ENCODE measurements around the gene LY6G6F. TPM values are rescaled to one million over a fixed set of nuclear protein-coding genes. Genes with fewer than 3 reads are reported as not detected.
A peak's percentile ranks its signal among the peaks of the same experiment; 100 is the strongest.

Gene LY6G6F
- total RNA-seq, 1 donor from 2014 or later = not detected

GRCh38 chr6:31737315-31737990, 30.8 kb downstream of the LY6G6F start:
- no peak for DNase-seq (ENCODE audit: low read depth, low spot score)

GRCh38 chr6:31737991-31738979, 31.6 kb downstream of the LY6G6F start:
- DNase-seq (ENCODE audit: low read depth, low spot score) = peak; percentile 84

- peak; percentile 97 for DNase-seq (ENCODE audit: low read depth, low spot score)
Observed at GRCh38 chr6:31739639-31740396, 33.2 kb downstream of the LY6G6F start, which contains the start of gene MSH5. Gene MSH5 (plus strand): TSS chr6:31740005. CDS start chr6:31740467, 462 bp downstream.

- no peak for DNase-seq (ENCODE audit: low read depth, low spot score)
Observed at GRCh38 chr6:31740397-31741223, 33.9 kb downstream of the LY6G6F start.

GRCh38 chr6:31741815-31742214, 35.1 kb downstream of the LY6G6F start:
- DNase-seq (ENCODE audit: low read depth, low spot score) = no peak

- no peak for DNase-seq (ENCODE audit: low read depth, low spot score)
Observed at GRCh38 chr6:31742894-31743293, 36.2 kb downstream of the LY6G6F start.

GRCh38 chr6:31744422-31744821, 37.8 kb downstream of the LY6G6F start:
- no peak for DNase-seq (ENCODE audit: low read depth, low spot score)

GRCh38 chr6:31749301-31750036, 42.8 kb downstream of the LY6G6F start:
- DNase-seq (ENCODE audit: low read depth, low spot score) = no peak

GRCh38 chr6:31750411-31751022, 43.9 kb downstream of the LY6G6F start:
- DNase-seq (ENCODE audit: low read depth, low spot score) = no peak

- no peak for DNase-seq (ENCODE audit: low read depth, low spot score)
Observed at GRCh38 chr6:31752739-31753319, 46.2 kb downstream of the LY6G6F start.

- DNase-seq (ENCODE audit: low read depth, low spot score) = no peak
Observed at GRCh38 chr6:31758281-31758680, 51.6 kb downstream of the LY6G6F start.

Other genes starting within 250 kb of the LY6G6F start
- gene MICB, start 208.7 kb upstream of the LY6G6F start, total RNA-seq = 24.8 and 29.2 TPM in 2 replicates
- not detected in 2 replicates for gene MCCD1, start 177.9 kb upstream of the LY6G6F start, total RNA-seq
- 507 and 634 TPM in 2 replicates for gene DDX39B, start 164.9 kb upstream of the LY6G6F start, total RNA-seq
- 0.42 and 0.59 TPM in 2 replicates for gene ATP6V1G2, start 160.3 kb upstream of the LY6G6F start, total RNA-seq
- 21.9 and 30.1 TPM in 2 replicates for gene NFKBIL1, start 159.3 kb upstream of the LY6G6F start, total RNA-seq
- 0.07 TPM in 1 of 2 replicates, not detected in the other for gene LTA, start 134.6 kb upstream of the LY6G6F start, total RNA-seq
- gene TNF, start 131.3 kb upstream of the LY6G6F start, total RNA-seq = not detected in 2 replicates
- 1.6 and 2.2 TPM in 2 replicates for gene LTB, start 124.4 kb upstream of the LY6G6F start, total RNA-seq
- 0.14 and 0.73 TPM in 2 replicates for gene LST1, start 120.6 kb upstream of the LY6G6F start, total RNA-seq
- gene NCR3, start 113.9 kb upstream of the LY6G6F start, total RNA-seq = not detected in 2 replicates
- gene AIF1, start 91.6 kb upstream of the LY6G6F start, total RNA-seq = not detected in 2 replicates
- 33.6 and 36.4 TPM in 2 replicates for gene PRRC2A, start 86.2 kb upstream of the LY6G6F start, total RNA-seq
- gene BAG6, start 54.2 kb upstream of the LY6G6F start, total RNA-seq = 110 and 116 TPM in 2 replicates
- gene APOM, start 51.0 kb upstream of the LY6G6F start, total RNA-seq = 0.40 and 0.46 TPM in 2 replicates
- 18.7 and 20.5 TPM in 2 replicates for gene C6orf47, start 46.1 kb upstream of the LY6G6F start, total RNA-seq
- 12.1 and 12.5 TPM in 2 replicates for gene GPANK1, start 41.9 kb upstream of the LY6G6F start, total RNA-seq
- gene CSNK2B, start 40.8 kb upstream of the LY6G6F start, total RNA-seq = 98.5 and 102 TPM in 2 replicates
- 1.5 and 1.9 TPM in 2 replicates for gene LY6G5B, start 36.9 kb upstream of the LY6G6F start, total RNA-seq
- gene LY6G5C, start 25.8 kb upstream of the LY6G6F start, total RNA-seq = 0.86 and 0.88 TPM in 2 replicates
- gene ABHD16A, start 3.5 kb upstream of the LY6G6F start, total RNA-seq = 37.3 and 65.3 TPM in 2 replicates
- gene LY6G6D, start 8.5 kb downstream of the LY6G6F start, total RNA-seq = not detected in 2 replicates
- gene LY6G6C, start 14.9 kb downstream of the LY6G6F start, total RNA-seq = not detected in 2 replicates
- not detected in 2 replicates for gene MPIG6B, start 16.5 kb downstream of the LY6G6F start, total RNA-seq
- 84.0 and 89.4 TPM in 2 replicates for gene DDAH2, start 22.4 kb downstream of the LY6G6F start, total RNA-seq
- 860 and 926 TPM in 2 replicates for gene CLIC1, start 29.7 kb downstream of the LY6G6F start, total RNA-seq
- 6.1 and 6.7 TPM in 2 replicates for gene MSH5, start 33.1 kb downstream of the LY6G6F start, total RNA-seq
- gene SAPCD1, start 55.8 kb downstream of the LY6G6F start, total RNA-seq = 0.78 and 0.92 TPM in 2 replicates
- under 0.01 and 0.11 TPM in 2 replicates for gene VWA7, start 70.5 kb downstream of the LY6G6F start, total RNA-seq
- 73.2 and 74.0 TPM in 2 replicates for gene VARS1, start 88.9 kb downstream of the LY6G6F start, total RNA-seq
- 45.8 and 55.3 TPM in 2 replicates for gene LSM2, start 100.1 kb downstream of the LY6G6F start, total RNA-seq
- gene HSPA1L, start 108.4 kb downstream of the LY6G6F start, total RNA-seq = 0.53 and 1.9 TPM in 2 replicates
- 33.6 and 431 TPM in 2 replicates for gene HSPA1A, start 108.7 kb downstream of the LY6G6F start, total RNA-seq
- gene HSPA1B, start 120.9 kb downstream of the LY6G6F start, total RNA-seq = 48.7 and 575 TPM in 2 replicates
- gene NEU1, start 156.0 kb downstream of the LY6G6F start, total RNA-seq = 54.3 and 71.7 TPM in 2 replicates
- gene SLC44A4, start 172.1 kb downstream of the LY6G6F start, total RNA-seq = 0.07 TPM in 1 of 2 replicates, not detected in the other
- gene EHMT2, start 190.8 kb downstream of the LY6G6F start, total RNA-seq = 46.4 and 61.8 TPM in 2 replicates
- 3.5 and 5.2 TPM in 2 replicates for gene ZBTB12, start 195.2 kb downstream of the LY6G6F start, total RNA-seq
- gene C2, start 220.9 kb downstream of the LY6G6F start, total RNA-seq = not detected in 2 replicates
- gene CFB, start 239.2 kb downstream of the LY6G6F start, total RNA-seq = 3.4 and 4.0 TPM in 2 replicates